CD4-positive, alpha-beta memory T cell (primary cell): ENCODE data around the gene ZC3H11A. TPM values are rescaled to one million over a fixed set of nuclear protein-coding genes. Genes with fewer than 3 reads are reported as not detected.
A peak's percentile ranks its signal among the peaks of the same experiment; 100 is the strongest.

Experiments
- CTCF ChIA-PET: fragments of 350-600 bp; sonication (Branson Sonifier 250); formaldehyde crosslinking; loops from one replicate; lab custom pipeline; 2021; ENCODE audit warnings: inconsistent platforms; ENCODE audit not compliant: partially characterized antibody; lab: Charles Lee
- POLR2A ChIA-PET: fragments of 350-600 bp; sonication (Branson Sonifier 250); formaldehyde crosslinking; loops from one replicate; lab custom pipeline; 2021; ENCODE audit not compliant: partially characterized antibody; lab: Charles Lee
- DNase-seq, 5 donors: peaks; one replicate each; pipeline versions ENCODE4 v3.0.0 to v3.0.0-alpha.2; 2020 to 2022; ENCODE audit warnings: mixed read lengths in 1 of 5
- H3K27ac ChIP-seq: one replicate; pipeline ENCODE4 v1.7.0; 2013; ENCODE audit warnings: low read depth, low read length
- H3K27me3 ChIP-seq: 2 replicates; pipeline ENCODE4 v1.7.0; 2013; ENCODE audit warnings: mild to moderate bottlenecking, low read length, moderate library complexity; ENCODE audit not compliant: insufficient read depth
- H3K36me3 ChIP-seq: 2 replicates; pipeline ENCODE4 v1.7.0; 2013; ENCODE audit warnings: mild to moderate bottlenecking, low read length, moderate library complexity; ENCODE audit not compliant: insufficient read depth
- H3K4me1 ChIP-seq: 2 replicates; pipeline ENCODE4 v1.7.0; 2013; ENCODE audit warnings: mild to moderate bottlenecking, low read length, moderate library complexity; ENCODE audit not compliant: insufficient read depth
- H3K4me3 ChIP-seq, 2 donors: one replicate each; pipeline ENCODE4 v1.7.0; 2013; ENCODE audit warnings: low read length in 2 of 2, mild to moderate bottlenecking in 1 of 2
- H3K9me3 ChIP-seq, 2 donors: one replicate each; pipeline ENCODE4 v1.7.0; 2013; ENCODE audit warnings: low read length in 2 of 2, control low read depth in 1 of 2; ENCODE audit not compliant: control insufficient read depth in 1 of 2
- H3K27ac Mint-ChIP-seq, 7 donors: one replicate each; pipeline ENCODE4 v1.8.0; 2020 to 2021; ENCODE audit warnings: mixed read lengths in 7 of 7, mild to moderate bottlenecking in 6 of 7, inconsistent platforms in 3 of 7, moderate library complexity in 3 of 7
- H3K27me3 Mint-ChIP-seq, 2 donors: one replicate each; pipeline ENCODE4 v1.8.0; 2020 to 2021; ENCODE audit warnings: mixed read lengths in 2 of 2
- H3K36me3 Mint-ChIP-seq, 2 donors: one replicate each; pipeline ENCODE4 v1.8.0; 2020 to 2021; ENCODE audit warnings: mixed read lengths in 2 of 2, inconsistent platforms in 1 of 2, mild to moderate bottlenecking in 1 of 2
- H3K4me1 Mint-ChIP-seq, 4 donors: one replicate each; pipeline ENCODE4 v1.8.0; 2020 to 2021; ENCODE audit warnings: mixed read lengths in 4 of 4, mild to moderate bottlenecking in 1 of 4
- H3K4me3 Mint-ChIP-seq, 8 donors: one replicate each; pipeline ENCODE4 v1.8.0; 2020 to 2021; ENCODE audit warnings: mixed read lengths in 8 of 8, mild to moderate bottlenecking in 7 of 8, moderate library complexity in 6 of 8, inconsistent platforms in 3 of 8
- H3K9me3 Mint-ChIP-seq, 8 donors: one replicate each; pipeline ENCODE4 v1.8.0; 2020 to 2021; ENCODE audit warnings: mixed read lengths in 8 of 8, mild to moderate bottlenecking in 5 of 8, inconsistent platforms in 3 of 8, moderate library complexity in 1 of 8
- intact Hi-C: fragments of 100-400 bp; cut with micrococcal nuclease; formaldehyde crosslinking; loops from one replicate; pipeline ENCODE4 v1.15.1; 2023
- polyA plus RNA-seq, 2 donors: library from polyadenylated mRNA; unstranded; fragments of 300-500 nt; fragmentation: Illumina TruSeq; gene quantifications; one replicate each; pipeline ENCODE4 v1.2.3, GENCODE V29; 2021
- total RNA-seq, 2 experiments: library from RNA; stranded (reverse); gene quantifications; one replicate each; pipeline ENCODE4 v1.2.3, GENCODE V29; 2021

ZC3H11A gene
- total and polyA plus RNA-seq, 4 experiments from 2014 or later = 50.9 to 141 (median 93.7) TPM

DNA sequence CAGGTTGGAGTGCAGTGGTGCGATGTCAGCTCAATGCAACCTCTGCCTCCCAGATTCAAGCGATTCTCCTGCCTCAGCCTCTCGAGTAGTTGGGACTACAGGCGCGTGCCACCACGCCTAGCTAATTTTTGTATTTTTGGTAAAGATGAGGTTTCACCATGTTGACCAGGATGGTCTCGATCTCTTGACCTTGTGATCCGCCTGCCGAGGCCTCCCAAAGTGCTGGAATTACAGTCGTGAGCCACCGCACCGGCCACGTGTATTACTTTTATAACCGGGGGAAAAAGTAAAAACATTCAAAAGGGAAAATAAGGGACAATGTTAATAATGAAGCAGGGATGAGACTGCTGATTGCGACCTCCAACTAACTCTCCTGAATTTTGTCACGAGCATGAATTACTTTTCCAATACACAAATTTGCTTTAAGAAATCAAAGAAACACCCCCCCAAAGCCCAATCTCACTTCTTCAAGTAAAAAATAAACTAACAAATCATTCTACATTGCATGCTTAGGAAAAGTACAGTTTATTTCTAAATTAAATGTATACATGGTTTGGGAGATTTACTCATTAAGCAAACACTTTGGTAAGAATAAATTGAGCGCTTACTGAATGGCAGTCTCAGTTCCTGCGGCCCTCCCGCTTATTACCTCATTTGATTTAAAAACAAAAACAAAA lies 521 bp upstream of the ZC3H11A start:
- ChIA-PET CTCF (no interaction called here), POLR2A (interaction anchor here (0.6 to 2.2 kb wide), 4 partner anchors 14 to 1453 kb away, joined by 3 to 16 read pairs (median 3); partner anchors contain the start of genes LAX1 and UBE2T)
- peaks cover 43% of the 10 kb centered on the region for H3K4me1 ChIP-seq
- no peak for DNase-seq
- no peak overlapping the region for H3K4me3 ChIP-seq
- Mint-ChIP-seq H3K27ac (peak overlapping the region; percentile 86 to 99 (median 98)), H3K9me3 (peaks cover 0 to 2% (median 0%) of the 10 kb centered on the region in 8 donors), H3K4me1 (peaks cover 32 to 50% (median 44%) of the 10 kb centered on the region in 4 donors), H3K36me3 (peaks cover 14 to 38% of the 10 kb centered on the region in 2 donors), H3K4me3 (peak overlapping the region; percentile 91 to 99 (median 97)), H3K27me3 (no peaks in the 10 kb centered on the region)
- peak overlapping the region; percentile 81 for H3K27ac ChIP-seq
- no peaks in the 10 kb centered on the region for H3K9me3 ChIP-seq
- peaks cover 13% of the 10 kb centered on the region for H3K36me3 ChIP-seq
- H3K27me3 ChIP-seq = no peaks in the 10 kb centered on the region
- intact Hi-C loops = loop anchor here (1.0 to 10.0 kb wide), 6 partner anchors 30 to 1448 kb away; partner anchors contain the start of genes ATP2B4, LAX1, PPP1R12B and RBBP5

DNA sequence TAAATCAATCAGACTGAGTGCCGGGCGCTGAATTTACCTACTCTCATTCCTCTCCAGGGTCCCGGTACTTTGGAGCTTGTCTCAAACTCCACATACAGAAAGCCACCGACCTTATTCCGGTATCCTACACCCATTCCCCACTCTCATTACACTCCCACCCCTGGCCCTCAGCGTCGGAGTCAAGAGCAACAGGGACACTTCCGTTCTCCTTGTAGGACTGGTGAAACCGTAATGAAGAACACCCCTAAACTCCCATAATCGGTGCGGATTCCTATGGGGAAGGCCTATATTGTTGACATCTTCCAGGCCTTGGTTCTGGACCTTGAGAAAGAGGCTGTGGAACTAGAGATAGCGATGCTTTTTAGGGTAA lies 798 bp downstream of the ZC3H11A start:
- Histone ChIP-seq H3K27me3 (no peaks in the 10 kb centered on the region), H3K9me3 (no peaks in the 10 kb centered on the region), H3K27ac (peak overlapping the region; percentile 81), H3K4me1 (peaks cover 57% of the 10 kb centered on the region), H3K36me3 (peaks cover 13% of the 10 kb centered on the region), H3K4me3 (peak overlapping the region; percentile 72 to 74)
- Mint-ChIP-seq H3K27me3 (no peaks in the 10 kb centered on the region), H3K9me3 (peaks cover 0 to 2% (median 0%) of the 10 kb centered on the region in 8 donors), H3K36me3 (peaks cover 18 to 42% of the 10 kb centered on the region in 2 donors), H3K4me3 (peak overlapping the region; percentile 91 to 99 (median 97)), H3K4me1 (peaks cover 39 to 63% (median 52%) of the 10 kb centered on the region in 4 donors), H3K27ac (peak overlapping the region; percentile 86 to 99 (median 92))
- intact Hi-C loops = loop anchor here (5.0 to 10.0 kb wide), 4 partner anchors 51 to 1449 kb away; partner anchors contain the start of genes ATP2B4, PPP1R12B and RBBP5
- POLR2A ChIA-PET = interaction anchor here (0.7 to 1.8 kb wide), 2 partner anchors 31 to 143 kb away, joined by 3 to 12 read pairs; partner anchors contain the start of gene LAX1
- DNase-seq = peak; percentile 15 to 44 (median 29)
- CTCF ChIA-PET = no interaction called here

DNA sequence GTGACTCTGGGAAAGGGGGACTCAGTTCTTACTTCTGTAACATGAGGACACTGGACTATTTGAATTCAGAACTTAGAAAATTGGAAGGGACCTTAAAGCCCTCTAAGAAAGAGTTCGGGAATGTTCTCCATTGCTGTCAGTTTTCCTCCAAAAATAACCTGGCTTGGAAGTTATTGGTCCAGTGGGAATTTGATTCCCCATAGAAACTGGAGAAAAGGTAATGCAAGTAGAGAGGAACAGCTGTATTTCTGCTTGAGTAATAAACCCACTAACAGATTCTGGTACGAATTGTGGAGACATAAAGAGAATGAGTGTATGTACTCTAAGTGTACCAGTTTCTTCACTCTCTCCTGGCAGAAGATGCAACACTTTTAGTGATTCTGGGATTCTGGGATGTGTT lies 1.8 kb downstream of the ZC3H11A start:
- H3K4me1 Mint-ChIP-seq = peaks cover 44 to 72% (median 56%) of the 10 kb centered on the region in 4 donors
- no peaks in the 10 kb centered on the region for H3K27me3 Mint-ChIP-seq
- Histone ChIP-seq H3K36me3 (peaks cover 13% of the 10 kb centered on the region), H3K4me1 (peaks cover 66% of the 10 kb centered on the region), H3K9me3 (no peaks in the 10 kb centered on the region), H3K27me3 (no peaks in the 10 kb centered on the region), H3K4me3 (peak overlapping the region in 1 of 2 donors; percentile 72), H3K27ac (no peak overlapping the region)
- H3K4me3 Mint-ChIP-seq = peak overlapping the region; percentile 67 to 99 (median 96)
- H3K36me3 Mint-ChIP-seq = peaks cover 18 to 42% of the 10 kb centered on the region in 2 donors
- H3K9me3 Mint-ChIP-seq = peaks cover 0 to 2% (median 0%) of the 10 kb centered on the region in 8 donors
- no peak for DNase-seq
- ChIA-PET CTCF (no interaction called here), POLR2A (interaction anchor here (1.8 kb wide), 1 partner anchor 32 kb away, joined by 12 read pairs; the partner anchor contains the start of gene LAX1)
- intact Hi-C loops = loop anchor here (5.0 to 10.0 kb wide), 4 partner anchors 52 to 1450 kb away; partner anchors contain the start of genes ATP2B4, PPP1R12B and RBBP5
- H3K27ac Mint-ChIP-seq = peak overlapping the region; percentile 15 to 86 (median 34)

DNA sequence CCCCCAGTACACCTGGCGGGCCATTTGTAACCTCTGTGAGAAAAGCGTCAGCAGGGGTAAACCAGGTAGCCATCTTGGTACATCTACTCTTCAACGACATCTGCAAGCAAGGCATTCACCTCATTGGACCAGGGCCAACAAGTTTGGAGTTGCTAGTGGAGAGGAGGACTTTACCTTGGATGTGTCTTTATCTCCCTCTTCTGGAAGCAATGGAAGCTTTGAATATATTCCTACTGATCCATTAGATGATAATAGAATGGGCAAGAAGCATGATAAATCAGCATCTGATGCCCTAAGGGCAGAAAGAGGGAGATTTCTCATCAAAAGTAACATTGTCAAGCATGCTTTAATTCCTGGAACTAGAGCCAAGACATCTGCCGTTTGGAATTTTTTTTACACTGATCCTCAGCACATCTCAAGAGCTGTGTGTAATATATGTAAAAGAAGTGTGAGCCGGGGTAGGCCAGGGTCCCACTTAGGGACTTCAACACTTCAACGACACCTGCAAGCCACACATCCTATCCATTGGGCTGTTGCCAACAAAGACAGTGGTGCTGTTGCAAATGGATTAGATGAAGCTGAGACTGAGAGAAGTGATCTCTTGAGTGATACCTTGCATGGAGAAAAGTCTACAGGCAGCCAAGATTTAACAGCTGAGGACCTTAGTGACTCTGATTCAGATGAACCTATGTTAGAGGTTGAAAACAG lies 2.7 kb downstream of the ZC3H11A start:
- Histone ChIP-seq H3K4me1 (peaks cover 68% of the 10 kb centered on the region), H3K27me3 (no peaks in the 10 kb centered on the region), H3K36me3 (peaks cover 13% of the 10 kb centered on the region), H3K27ac (no peak overlapping the region), H3K4me3 (no peak overlapping the region), H3K9me3 (no peaks in the 10 kb centered on the region)
- DNase-seq = no peak
- H3K27ac Mint-ChIP-seq = peak overlapping the region in 6 of 7 donors; percentile 15 to 86 (median 40)
- ChIA-PET POLR2A (interaction anchor here (1.0 to 1.1 kb wide), 3 partner anchors 33 to 832 kb away, joined by 3 to 4 read pairs (median 3); partner anchors contain the start of gene LAX1), CTCF (no interaction called here)
- H3K4me1 Mint-ChIP-seq = peaks cover 47 to 78% (median 60%) of the 10 kb centered on the region in 4 donors
- peaks cover 22 to 48% of the 10 kb centered on the region in 2 donors for H3K36me3 Mint-ChIP-seq
- peak overlapping the region; percentile 5 to 99 (median 58) for H3K4me3 Mint-ChIP-seq
- no peaks in the 10 kb centered on the region for H3K27me3 Mint-ChIP-seq
- intact Hi-C loops = loop anchor here (5.0 to 10.0 kb wide), 4 partner anchors 53 to 1451 kb away; partner anchors contain the start of genes ATP2B4, PPP1R12B and RBBP5
- peaks cover 0 to 2% (median 0%) of the 10 kb centered on the region in 8 donors for H3K9me3 Mint-ChIP-seq

DNA sequence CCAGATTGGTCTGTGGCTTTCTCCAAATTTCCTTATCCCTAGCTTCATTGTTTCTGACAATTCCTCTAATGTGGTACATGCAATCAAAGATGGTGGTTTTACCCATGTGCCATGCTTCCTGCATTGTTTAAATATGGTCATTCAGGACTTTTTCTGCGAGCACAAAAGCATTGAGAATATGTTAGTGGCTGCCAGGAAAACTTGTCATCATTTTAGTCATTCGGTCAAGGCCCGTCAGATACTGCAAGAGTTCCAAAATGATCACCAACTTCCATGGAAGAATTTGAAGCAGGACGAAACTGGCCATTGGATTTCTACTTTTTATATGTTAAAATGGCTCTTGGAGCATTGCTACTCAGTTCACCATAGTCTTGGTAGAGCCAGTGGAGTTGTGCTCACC lies 3.7 kb downstream of the ZC3H11A start:
- Histone ChIP-seq H3K36me3 (peaks cover 19% of the 10 kb centered on the region), H3K4me3 (no peak overlapping the region), H3K9me3 (no peaks in the 10 kb centered on the region), H3K4me1 (peaks cover 75% of the 10 kb centered on the region), H3K27ac (no peak overlapping the region), H3K27me3 (no peaks in the 10 kb centered on the region)
- no peak for DNase-seq
- ChIA-PET CTCF (no interaction called here), POLR2A (interaction anchor here (1.1 kb wide), 1 partner anchor 36 kb away, joined by 4 read pairs; no protein-coding TSS in a partner anchor)
- H3K4me1 Mint-ChIP-seq = peaks cover 51 to 86% (median 68%) of the 10 kb centered on the region in 4 donors
- no peaks in the 10 kb centered on the region for H3K27me3 Mint-ChIP-seq
- intact Hi-C loops = loop anchor here (5.0 to 10.0 kb wide), 4 partner anchors 54 to 1452 kb away; partner anchors contain the start of genes ATP2B4, PPP1R12B and RBBP5
- H3K4me3 Mint-ChIP-seq = peak overlapping the region in 5 of 8 donors; percentile 1 to 66 (median 27)
- H3K27ac Mint-ChIP-seq = peak overlapping the region in 2 of 7 donors; percentile 69 to 76
- peaks cover 28 to 57% of the 10 kb centered on the region in 2 donors for H3K36me3 Mint-ChIP-seq
- H3K9me3 Mint-ChIP-seq = peaks cover 0 to 2% (median 0%) of the 10 kb centered on the region in 8 donors

DNA sequence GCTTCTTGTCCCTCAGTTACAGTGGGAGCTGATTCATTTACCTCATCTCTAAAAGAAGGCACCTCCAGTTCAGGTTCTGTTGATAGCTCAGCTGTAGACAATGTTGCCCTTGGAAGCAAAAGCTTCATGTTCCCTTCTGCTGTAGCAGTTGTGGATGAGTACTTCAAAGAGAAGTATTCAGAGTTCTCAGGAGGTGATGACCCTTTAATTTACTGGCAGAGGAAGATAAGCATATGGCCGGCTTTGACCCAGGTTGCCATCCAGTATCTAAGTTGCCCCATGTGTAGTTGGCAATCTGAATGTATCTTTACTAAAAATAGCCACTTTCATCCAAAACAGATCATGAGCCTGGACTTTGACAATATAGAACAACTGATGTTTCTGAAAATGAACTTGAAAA lies 4.5 kb downstream of the ZC3H11A start:
- H3K27ac ChIP-seq = no peak overlapping the region
- Mint-ChIP-seq H3K9me3 (peaks cover 0 to 2% (median 0%) of the 10 kb centered on the region in 8 donors), H3K36me3 (peaks cover 32 to 62% of the 10 kb centered on the region in 2 donors), H3K4me1 (peaks cover 53 to 88% (median 67%) of the 10 kb centered on the region in 4 donors), H3K4me3 (peak overlapping the region in 6 of 8 donors; percentile 3 to 66 (median 16)), H3K27ac (peak overlapping the region; percentile 13 to 80 (median 69)), H3K27me3 (no peaks in the 10 kb centered on the region)
- H3K4me1 ChIP-seq = peaks cover 71% of the 10 kb centered on the region
- ChIA-PET POLR2A (interaction anchor here (0.8 kb wide), 1 partner anchor 23 kb away, joined by 3 read pairs; no protein-coding TSS in a partner anchor), CTCF (no interaction called here)
- H3K9me3 ChIP-seq = no peaks in the 10 kb centered on the region
- H3K36me3 ChIP-seq = peaks cover 19% of the 10 kb centered on the region
- intact Hi-C loops = loop anchor here (5.0 to 10.0 kb wide), 4 partner anchors 55 to 1453 kb away; partner anchors contain the start of genes ATP2B4, PPP1R12B and RBBP5
- no peak overlapping the region for H3K4me3 ChIP-seq
- H3K27me3 ChIP-seq = no peaks in the 10 kb centered on the region
- no peak for DNase-seq
